Vagina (tissue), 2 donors: ENCODE measurements around the gene ADCY5. TPM values are rescaled to one million over a fixed set of nuclear protein-coding genes. Genes with fewer than 3 reads are reported as not detected.

ENCODE experiments used
- DNase-seq, 2 donors: peaks; one replicate each; pipeline ENCODE4 v3.0.0-alpha.2; 2017; ENCODE audit errors: extremely low spot score in 2 of 2
- H3K27ac ChIP-seq: fragments of 200-600 bp; sonication (generic); one replicate; pipeline ENCODE4 v1.5.1; 2019
- H3K27me3 ChIP-seq: fragments of 200-600 bp; sonication (generic); one replicate; pipeline ENCODE4 v1.5.1; 2019
- H3K36me3 ChIP-seq, 2 donors: fragments of 200-600 bp; sonication (generic); one replicate each; pipeline ENCODE4 v1.5.1; 2017 to 2019
- H3K4me1 ChIP-seq: fragments of 200-600 bp; sonication (generic); one replicate; pipeline ENCODE4 v1.5.1; 2019
- H3K4me3 ChIP-seq, 2 donors: fragments of 200-600 bp; sonication (generic); 1 replicate in 1 of 2; 2 replicates in 1 of 2; pipeline ENCODE4 v1.5.1; 2016 to 2019
- H3K9me3 ChIP-seq: fragments of 200-600 bp; sonication (generic); one replicate; pipeline ENCODE4 v1.5.1; 2019
- POLR2A ChIP-seq, 2 donors: fragments of 450-650 bp; IDR thresholded peaks; one replicate each; pipeline ENCODE4 v1.6.1; 2017; ENCODE audit warnings: antibody characterized with exemption in 2 of 2, mild to moderate bottlenecking in 2 of 2, moderate library complexity in 2 of 2
- POLR2AphosphoS5 ChIP-seq, 2 donors: sonication (generic); formaldehyde crosslinking; IDR thresholded peaks; one replicate each; pipeline ENCODE4 v1.9.0; 2017; ENCODE audit warnings: antibody characterized with exemption in 2 of 2, mild to moderate bottlenecking in 2 of 2, low read depth in 1 of 2; ENCODE audit not compliant: insufficient read depth in 1 of 2
- intact Hi-C: fragments of 100-400 bp; cut with DNase I; formaldehyde crosslinking; loops from one replicate; pipeline ENCODE4 v1.15.1; 2023
- total RNA-seq: library from RNA; depleted of rRNA; stranded (reverse); fragments of >200 nt; gene quantifications from one replicate; pipeline ENCODE4 v1.2.3, GENCODE V29; 2016
- TF ChIP-seq, protein P1 (sequence below), 3 experiments: fragments of 450-650 bp in 2 of 3; fragments of 200-600 bp in 1 of 3; sonication (generic) in 1 of 3; IDR thresholded peaks; one replicate each; pipeline ENCODE4 v1.5.1; 2017 to 2019; ENCODE audit warnings: antibody characterized with exemption in 3 of 3, mild to moderate bottlenecking in 2 of 3, moderate library complexity in 2 of 3

ADCY5 gene
- total RNA-seq, 1 donor from 2014 or later = 16.7 TPM

DNA sequence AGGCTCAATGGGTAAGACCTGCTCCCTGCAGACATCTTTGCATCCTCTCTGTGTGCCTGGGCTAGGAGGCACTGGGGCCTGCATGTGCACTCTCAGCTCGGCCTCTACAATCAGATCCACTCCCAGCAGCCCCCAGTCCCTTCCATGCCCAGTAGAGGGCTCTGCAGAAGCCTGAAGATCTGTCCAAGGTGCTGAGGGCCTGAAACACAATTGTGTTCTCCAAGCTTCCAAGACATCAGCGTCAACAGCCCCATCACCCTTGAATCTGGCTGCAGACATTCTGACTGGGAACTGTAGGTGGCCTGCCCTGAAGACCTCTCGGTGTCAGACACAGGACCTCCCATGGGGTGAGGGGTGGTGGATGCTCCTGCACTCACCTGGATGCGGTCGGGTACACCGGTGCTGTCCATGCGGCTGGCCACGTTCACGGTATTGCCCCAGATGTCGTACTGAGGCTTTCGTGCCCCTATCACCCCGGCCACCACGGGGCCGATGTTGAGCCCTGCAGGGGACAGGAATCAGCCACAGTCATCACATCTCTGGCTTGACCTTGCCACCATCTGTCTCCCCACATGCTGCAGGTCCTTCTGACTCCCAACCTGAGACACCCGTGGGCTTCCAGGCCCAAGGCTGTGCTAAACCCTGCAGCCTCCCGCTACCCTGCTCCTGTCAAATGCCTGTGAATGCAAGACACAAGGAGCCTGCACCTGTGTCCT is 162.4 kb downstream of the ADCY5 start:
- peak; percentile 77 to 79 for DNase-seq
- Histone ChIP-seq H3K27me3 (no peaks in the 10 kb centered on the region), H3K4me1 (no peaks in the 10 kb centered on the region), H3K36me3 (no peaks in the 10 kb centered on the region), H3K4me3 (no peak overlapping the region), H3K9me3 (no peaks in the 10 kb centered on the region), H3K27ac (no peak overlapping the region)
- TF ChIP-seq, protein P1, sequence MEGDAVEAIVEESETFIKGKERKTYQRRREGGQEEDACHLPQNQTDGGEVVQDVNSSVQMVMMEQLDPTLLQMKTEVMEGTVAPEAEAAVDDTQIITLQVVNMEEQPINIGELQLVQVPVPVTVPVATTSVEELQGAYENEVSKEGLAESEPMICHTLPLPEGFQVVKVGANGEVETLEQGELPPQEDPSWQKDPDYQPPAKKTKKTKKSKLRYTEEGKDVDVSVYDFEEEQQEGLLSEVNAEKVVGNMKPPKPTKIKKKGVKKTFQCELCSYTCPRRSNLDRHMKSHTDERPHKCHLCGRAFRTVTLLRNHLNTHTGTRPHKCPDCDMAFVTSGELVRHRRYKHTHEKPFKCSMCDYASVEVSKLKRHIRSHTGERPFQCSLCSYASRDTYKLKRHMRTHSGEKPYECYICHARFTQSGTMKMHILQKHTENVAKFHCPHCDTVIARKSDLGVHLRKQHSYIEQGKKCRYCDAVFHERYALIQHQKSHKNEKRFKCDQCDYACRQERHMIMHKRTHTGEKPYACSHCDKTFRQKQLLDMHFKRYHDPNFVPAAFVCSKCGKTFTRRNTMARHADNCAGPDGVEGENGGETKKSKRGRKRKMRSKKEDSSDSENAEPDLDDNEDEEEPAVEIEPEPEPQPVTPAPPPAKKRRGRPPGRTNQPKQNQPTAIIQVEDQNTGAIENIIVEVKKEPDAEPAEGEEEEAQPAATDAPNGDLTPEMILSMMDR (IDR thresholded peaks at IDR 0.05) = no peak
- TF ChIP-seq POLR2A (IDR thresholded peaks at IDR 0.05) (no peak), POLR2AphosphoS5 (IDR thresholded peaks at IDR 0.05; ENCODE audit: insufficient read depth in 1 of 2, low read depth in 1 of 2) (no peak)
- intact Hi-C loops = no loop called here

DNA sequence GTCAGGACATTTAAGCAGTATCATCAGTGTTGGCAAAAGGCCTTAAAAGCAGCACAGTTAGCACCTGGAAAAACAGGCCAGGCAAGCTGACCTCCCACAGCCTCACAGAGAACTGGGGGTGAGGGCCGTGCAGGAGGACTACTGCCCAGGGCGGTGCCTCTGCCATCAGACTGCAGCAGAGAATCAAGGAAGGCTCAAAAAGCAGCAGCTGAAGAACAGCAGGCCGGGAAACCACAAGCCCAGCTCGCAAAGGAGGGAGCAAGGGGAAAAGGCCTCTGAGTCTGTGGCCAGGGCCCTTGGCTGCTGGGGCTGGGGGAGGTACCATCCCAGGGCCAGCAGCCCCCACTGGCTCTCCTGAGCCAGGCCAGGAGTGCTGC is 163.0 kb downstream of the ADCY5 start:
- intact Hi-C loops = no loop called here
- H3K36me3 ChIP-seq = no peaks in the 10 kb centered on the region

DNA sequence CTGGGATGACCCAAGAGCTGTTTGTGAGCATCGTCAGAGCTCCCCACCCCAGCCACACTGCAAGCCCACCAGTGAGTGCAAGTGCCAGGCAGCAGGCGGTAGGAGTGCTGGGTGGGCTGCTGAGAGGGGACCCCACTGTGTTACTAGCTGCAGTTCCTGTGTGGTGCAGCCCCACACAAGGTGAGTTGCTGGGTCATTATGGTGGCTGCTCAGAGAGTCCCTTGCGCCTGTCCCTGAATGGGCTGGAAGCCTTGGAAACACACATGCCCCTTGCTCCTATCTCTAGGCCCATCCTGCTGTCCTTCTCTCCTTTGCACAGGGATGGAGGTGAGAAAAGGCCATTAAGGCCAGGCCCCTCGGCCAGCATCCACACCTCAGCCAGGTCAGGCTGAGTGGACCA is 163.4 kb downstream of the ADCY5 start:
- H3K9me3 ChIP-seq = no peaks in the 10 kb centered on the region
- H3K27ac ChIP-seq = no peak overlapping the region
- no peaks in the 10 kb centered on the region for H3K36me3 ChIP-seq
- no peaks in the 10 kb centered on the region for H3K4me1 ChIP-seq
- no peak for TF ChIP-seq POLR2A (IDR thresholded peaks at IDR 0.05)
- no peak for TF ChIP-seq POLR2AphosphoS5 (IDR thresholded peaks at IDR 0.05; ENCODE audit: insufficient read depth in 1 of 2, low read depth in 1 of 2)
- TF ChIP-seq, protein P1 (IDR thresholded peaks at IDR 0.05) = no peak
- no peak overlapping the region for H3K4me3 ChIP-seq
- H3K27me3 ChIP-seq = no peaks in the 10 kb centered on the region
- DNase-seq = peak; percentile 64 to 82
- intact Hi-C loops = no loop called here

More for the DNA sequence above, 163.0 kb downstream of the ADCY5 start:
- no peaks in the 10 kb centered on the region for H3K27me3 ChIP-seq
- no peak overlapping the region for H3K27ac ChIP-seq
- DNase-seq = no peak
- H3K4me3 ChIP-seq = no peak overlapping the region
- H3K9me3 ChIP-seq = no peaks in the 10 kb centered on the region
- TF ChIP-seq POLR2A (IDR thresholded peaks at IDR 0.05) (no peak), POLR2AphosphoS5 (IDR thresholded peaks at IDR 0.05; ENCODE audit: insufficient read depth in 1 of 2, low read depth in 1 of 2) (no peak)
- TF ChIP-seq, protein P1 (IDR thresholded peaks at IDR 0.05) = no peak
- no peaks in the 10 kb centered on the region for H3K4me1 ChIP-seq

DNA sequence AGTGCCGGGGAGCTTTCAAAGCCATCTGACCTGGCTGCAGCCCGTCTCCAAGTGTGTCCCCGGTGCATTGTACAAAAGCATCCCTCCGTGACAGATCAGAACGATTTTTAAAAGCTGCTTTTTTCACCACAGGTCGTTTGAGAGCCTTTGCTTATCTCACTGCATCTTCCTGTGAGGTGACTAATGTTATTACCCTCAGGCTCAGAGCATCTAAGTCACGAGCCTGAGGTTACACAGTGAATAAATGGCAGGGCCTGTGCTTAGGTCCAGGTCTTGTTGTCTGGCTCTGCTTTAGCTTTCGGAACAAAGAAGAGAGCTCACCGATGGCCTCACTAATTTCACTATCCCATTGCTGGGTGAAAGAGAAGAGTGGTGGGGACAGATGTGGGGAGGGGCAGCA is 163.8 kb downstream of the ADCY5 start:
- Histone ChIP-seq H3K4me1 (no peaks in the 10 kb centered on the region), H3K27me3 (no peaks in the 10 kb centered on the region), H3K9me3 (no peaks in the 10 kb centered on the region), H3K4me3 (no peak overlapping the region), H3K36me3 (no peaks in the 10 kb centered on the region), H3K27ac (no peak overlapping the region)
- no peak for DNase-seq
- TF ChIP-seq POLR2AphosphoS5 (IDR thresholded peaks at IDR 0.05; ENCODE audit: insufficient read depth in 1 of 2, low read depth in 1 of 2) (no peak), POLR2A (IDR thresholded peaks at IDR 0.05) (no peak)
- TF ChIP-seq, protein P1 (IDR thresholded peaks at IDR 0.05) = no peak
- intact Hi-C loops = no loop called here

DNA sequence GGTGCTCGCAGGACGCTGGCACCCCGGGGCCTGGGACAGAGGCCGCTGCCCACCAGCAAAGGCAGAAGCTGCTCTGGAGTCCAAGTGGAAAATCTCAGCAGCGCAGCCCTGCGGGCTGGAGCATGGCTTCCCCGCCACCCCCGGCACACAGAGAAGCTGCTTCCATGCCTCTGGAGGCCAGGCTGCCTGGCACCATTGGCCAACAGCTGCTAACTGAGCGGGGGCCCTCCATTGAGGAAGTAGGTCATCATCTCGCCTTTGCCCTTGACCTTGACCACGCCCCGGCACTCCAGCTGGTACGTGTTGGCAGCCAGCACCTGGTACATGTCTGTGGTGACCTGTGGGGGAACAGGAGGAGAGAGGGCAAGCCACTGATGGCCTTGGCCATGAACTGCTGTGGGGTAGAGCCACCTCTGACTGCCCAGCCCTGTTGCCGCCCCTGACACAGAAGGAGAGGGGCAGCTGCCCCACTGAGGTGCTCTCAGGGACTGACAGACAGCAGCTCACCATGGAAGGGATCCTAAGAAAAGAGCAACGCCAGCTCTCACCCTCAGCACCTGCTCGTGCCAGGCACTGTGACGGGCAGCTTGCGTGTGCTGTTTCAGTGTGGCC is 164.4 kb downstream of the ADCY5 start:
- Histone ChIP-seq H3K9me3 (no peaks in the 10 kb centered on the region), H3K4me3 (no peak overlapping the region), H3K36me3 (no peaks in the 10 kb centered on the region), H3K27ac (no peak overlapping the region), H3K4me1 (no peaks in the 10 kb centered on the region), H3K27me3 (no peaks in the 10 kb centered on the region)
- DNase-seq = peak; percentile 81 to 84
- TF ChIP-seq POLR2A (IDR thresholded peaks at IDR 0.05) (no peak), POLR2AphosphoS5 (IDR thresholded peaks at IDR 0.05; ENCODE audit: insufficient read depth in 1 of 2, low read depth in 1 of 2) (no peak)
- TF ChIP-seq, protein P1 (IDR thresholded peaks at IDR 0.05) = no peak
- intact Hi-C loops = no loop called here
